H9 (cell line): Measurements from ENCODE around the gene SPA17. TPM values are rescaled to one million over a fixed set of nuclear protein-coding genes. Genes with fewer than 3 reads are reported as not detected.

Experiments used
- DNase-seq: peaks from one replicate; pipeline ENCODE4 v3.0.0-alpha.2; 2017
- H2AFZ ChIP-seq: one replicate; pipeline ENCODE4 v1.6.1; 2013; ENCODE audit warnings: mild to moderate bottlenecking, low read length, control low read depth, moderate library complexity
- H2AK5ac ChIP-seq: 2 replicates; pipeline ENCODE4 v1.6.1; 2013; ENCODE audit warnings: low read length, control low read depth, mixed read lengths; ENCODE audit not compliant: insufficient read length
- H2BK120ac ChIP-seq: one replicate; pipeline ENCODE4 v1.6.1; 2013; ENCODE audit warnings: low read depth, mild to moderate bottlenecking, low read length, control low read depth, inconsistent platforms; ENCODE audit not compliant: poor library complexity, severe bottlenecking
- H2BK12ac ChIP-seq: 2 replicates; pipeline ENCODE4 v1.6.1; 2013; ENCODE audit warnings: low read length, control low read depth, mixed read lengths, low read depth; ENCODE audit not compliant: insufficient read length
- H2BK15ac ChIP-seq: 2 replicates; pipeline ENCODE4 v1.6.1; 2013; ENCODE audit warnings: low read depth, low read length, control low read depth
- H2BK20ac ChIP-seq: one replicate; pipeline ENCODE4 v1.6.1; 2013; ENCODE audit warnings: low read depth, mild to moderate bottlenecking, low read length, control low read depth, inconsistent platforms; ENCODE audit not compliant: poor library complexity, severe bottlenecking
- H2BK5ac ChIP-seq: 2 replicates; pipeline ENCODE4 v1.6.1; 2013; ENCODE audit warnings: low read length, control low read depth, mixed read lengths; ENCODE audit not compliant: insufficient read length
- H3K14ac ChIP-seq: 2 replicates; pipeline ENCODE4 v1.6.1; 2013; ENCODE audit warnings: low read length, control low read depth; ENCODE audit not compliant: insufficient read depth
- H3K18ac ChIP-seq: 2 replicates; pipeline ENCODE4 v1.6.1; 2013; ENCODE audit warnings: low read depth, mild to moderate bottlenecking, mixed read lengths, low read length, control low read depth; ENCODE audit not compliant: insufficient read length
- H3K23ac ChIP-seq: 2 replicates; pipeline ENCODE4 v1.6.1; 2013; ENCODE audit warnings: low read length, control low read depth, mixed read lengths, low read depth; ENCODE audit not compliant: insufficient read length
- H3K23me2 ChIP-seq: 2 replicates; pipeline ENCODE4 v1.6.1; 2013; ENCODE audit warnings: low read depth, mild to moderate bottlenecking, mixed read lengths, low read length, control low read depth; ENCODE audit not compliant: insufficient read length, poor library complexity, severe bottlenecking
- H3K27ac ChIP-seq: 2 replicates; pipeline ENCODE4 v1.5.1; 2013; ENCODE audit warnings: low read length, control low read depth, mixed read lengths, low read depth; ENCODE audit not compliant: insufficient read length
- H3K27me3 ChIP-seq: 2 replicates; pipeline ENCODE4 v1.6.1; 2013; ENCODE audit warnings: low read length, control low read depth, inconsistent platforms; ENCODE audit not compliant: insufficient read depth
- H3K4ac ChIP-seq: 2 replicates; pipeline ENCODE4 v1.6.1; 2013; ENCODE audit warnings: low read depth, mild to moderate bottlenecking, control low read depth, inconsistent platforms, low read length, moderate library complexity
- H3K4me1 ChIP-seq: 2 replicates; pipeline ENCODE4 v1.6.1; 2013; ENCODE audit warnings: low read length, control low read depth, inconsistent platforms; ENCODE audit not compliant: insufficient read depth
- H3K4me2 ChIP-seq: 2 replicates; pipeline ENCODE4 v1.6.1; 2013; ENCODE audit warnings: low read length, control low read depth, mixed read lengths; ENCODE audit not compliant: insufficient read length, insufficient read depth
- H3K56ac ChIP-seq: 2 replicates; pipeline ENCODE4 v1.6.1; 2013; ENCODE audit warnings: low read depth, mild to moderate bottlenecking, mixed read lengths, low read length, control low read depth; ENCODE audit not compliant: insufficient read length
- H3K79me1 ChIP-seq: 2 replicates; pipeline ENCODE4 v1.6.1; 2013; ENCODE audit warnings: low read depth, mild to moderate bottlenecking, moderate library complexity, low read length, control low read depth, inconsistent platforms; ENCODE audit not compliant: insufficient read depth, poor library complexity, severe bottlenecking
- H3K79me2 ChIP-seq: 2 replicates; pipeline ENCODE4 v1.6.1; 2013; ENCODE audit warnings: low read length, control low read depth, inconsistent platforms; ENCODE audit not compliant: insufficient read depth
- H3K9ac ChIP-seq: 2 replicates; pipeline ENCODE4 v1.6.1; 2013; ENCODE audit warnings: low read length, control low read depth, mixed read lengths; ENCODE audit not compliant: insufficient read length; ENCODE audit errors: extremely low read depth
- H3K9me3 ChIP-seq: one replicate; pipeline ENCODE4 v1.6.1; 2013; ENCODE audit warnings: low read depth, low read length, inconsistent platforms; ENCODE audit not compliant: control insufficient read depth
- H3T11ph ChIP-seq: one replicate; pipeline ENCODE4 v1.6.1; 2013; ENCODE audit warnings: mild to moderate bottlenecking, low read length, control low read depth, inconsistent platforms
- H4K20me1 ChIP-seq: one replicate; pipeline ENCODE4 v1.6.1; 2013; ENCODE audit not compliant: control insufficient read depth, insufficient read length, insufficient read depth
- H4K5ac ChIP-seq: 2 replicates; pipeline ENCODE4 v1.6.1; 2013; ENCODE audit warnings: low read depth, mild to moderate bottlenecking, mixed read lengths, low read length, control low read depth; ENCODE audit not compliant: insufficient read length
- H4K8ac ChIP-seq: replicated peaks from 2 replicates; pipeline ENCODE4 v1.6.1; 2013; ENCODE audit warnings: low read length, control low read depth, mixed read lengths, low read depth; ENCODE audit not compliant: insufficient read length
- H4K91ac ChIP-seq: 2 replicates; pipeline ENCODE4 v1.6.1; 2013; ENCODE audit warnings: low read depth, mild to moderate bottlenecking, moderate library complexity, mixed read lengths, low read length, control low read depth; ENCODE audit not compliant: insufficient read length
- H3K27ac Mint-ChIP-seq, 3 experiments: 2 replicates in 2 of 3; 3 replicates in 1 of 3; pipeline ENCODE4 v1.8.0; 2020 to 2021; ENCODE audit warnings: mixed read lengths in 3 of 3, mild to moderate bottlenecking in 1 of 3, moderate library complexity in 1 of 3
- H3K27me3 Mint-ChIP-seq: 2 replicates; pipeline ENCODE4 v1.8.0; 2021; ENCODE audit warnings: low read depth, mild to moderate bottlenecking, moderate library complexity, mixed read lengths
- H3K36me3 Mint-ChIP-seq, 3 experiments: 2 replicates in 2 of 3; 3 replicates in 1 of 3; pipeline ENCODE4 v1.8.0; 2020 to 2021; ENCODE audit warnings: low read depth in 3 of 3, mixed read lengths in 3 of 3; ENCODE audit not compliant: insufficient read depth in 1 of 3
- H3K4me1 Mint-ChIP-seq, 2 experiments: 2 replicates each; pipeline ENCODE4 v1.8.0; 2020; ENCODE audit warnings: mixed read lengths in 2 of 2
- H3K4me3 Mint-ChIP-seq, 2 experiments: 2 replicates in 1 of 2; 3 replicates in 1 of 2; pipeline ENCODE4 v1.8.0; 2020 to 2021; ENCODE audit warnings: mild to moderate bottlenecking in 2 of 2, mixed read lengths in 2 of 2, moderate library complexity in 1 of 2
- H3K9me3 Mint-ChIP-seq, 2 experiments: 2 replicates in 1 of 2; 3 replicates in 1 of 2; pipeline ENCODE4 v1.8.0; 2020; ENCODE audit warnings: mild to moderate bottlenecking in 2 of 2, mixed read lengths in 2 of 2, moderate library complexity in 1 of 2
- WGBS: extraction: QIAGEN DNeasy Blood & Tissue Kit; methylation state at CpG from one replicate; pipeline ENCODE4 v1.1.7; 2013; ENCODE audit warnings: missing lambda C conversion rate, low lambda C conversion rate, mixed read lengths; ENCODE audit not compliant: insufficient read length; ENCODE audit errors: extremely low coverage; 5-methylcytosine and 5-hydroxymethylcytosine counted together
- total RNA-seq: library from RNA; stranded (reverse); gene quantifications from 2 replicates; pipeline ENCODE4 v1.2.1, GENCODE V29; 2021
- TF ChIP-seq, protein P1 (sequence below): fragments of 200-600 bp; sonication (generic); conservative IDR thresholded peaks from 3 replicates; pipeline ENCODE4 v1.8.0; 2021; ENCODE audit warnings: antibody characterized with exemption, mild to moderate bottlenecking

The SPA17 gene
- total RNA-seq, 1 experiment from 2014 or later: 6.9 TPM

- H3K27ac ChIP-seq: no peak overlapping the region
- H4K91ac ChIP-seq: no peak overlapping the region
- Mint-ChIP-seq H3K36me3 (peaks cover 0 to 16% (median 4%) of the 10 kb centered on the region in 3 experiments; a peak in 3 of 7 replicates), H3K9me3 (peaks cover 0 to 3% of the 10 kb centered on the region in 2 experiments; a peak in 1 of 5 replicates), H3K27ac (no peak overlapping the region), H3K4me3 (no peak overlapping the region; a peak in 1 of 5 replicates), H3K27me3 (peaks cover 2% of the 10 kb centered on the region; the same call in 1 of the 2 replicates), H3K4me1 (peaks cover 5% of the 10 kb centered on the region in 2 experiments)
- H3T11ph ChIP-seq: no peak overlapping the region
- no peaks in the 10 kb centered on the region; the same call in 1 of the 2 replicates for H3K4me1 ChIP-seq
- no peak overlapping the region for H2AK5ac ChIP-seq
- no peak overlapping the region for H2BK120ac ChIP-seq
- H3K79me1 ChIP-seq: no peaks in the 10 kb centered on the region
- no peak overlapping the region for H2BK5ac ChIP-seq
- no peak overlapping the region for H3K4ac ChIP-seq
- no peak overlapping the region for H3K14ac ChIP-seq
- no peak overlapping the region for H3K9ac ChIP-seq
- H4K20me1 ChIP-seq: no peaks in the 10 kb centered on the region
- H3K56ac ChIP-seq: no peak overlapping the region
- H4K5ac ChIP-seq: no peak overlapping the region
- H2BK12ac ChIP-seq: no peak overlapping the region
- peak overlapping the region; percentile 40 for H3K4me2 ChIP-seq
- H2AFZ ChIP-seq: no peak overlapping the region
- no peak overlapping the region for H3K18ac ChIP-seq
- no peaks in the 10 kb centered on the region for H3K79me2 ChIP-seq
- H3K23me2 ChIP-seq: no peaks in the 10 kb centered on the region
- no CpG with 5 or more reads among the region's 3 CpGs for WGBS
- no peak for DNase-seq
- peaks cover 3% of the 10 kb centered on the region; the same call in 1 of the 2 replicates for H3K27me3 ChIP-seq
- no peak overlapping the region for H3K23ac ChIP-seq
- no peak overlapping the region for H4K8ac ChIP-seq
- TF ChIP-seq, protein P1, sequence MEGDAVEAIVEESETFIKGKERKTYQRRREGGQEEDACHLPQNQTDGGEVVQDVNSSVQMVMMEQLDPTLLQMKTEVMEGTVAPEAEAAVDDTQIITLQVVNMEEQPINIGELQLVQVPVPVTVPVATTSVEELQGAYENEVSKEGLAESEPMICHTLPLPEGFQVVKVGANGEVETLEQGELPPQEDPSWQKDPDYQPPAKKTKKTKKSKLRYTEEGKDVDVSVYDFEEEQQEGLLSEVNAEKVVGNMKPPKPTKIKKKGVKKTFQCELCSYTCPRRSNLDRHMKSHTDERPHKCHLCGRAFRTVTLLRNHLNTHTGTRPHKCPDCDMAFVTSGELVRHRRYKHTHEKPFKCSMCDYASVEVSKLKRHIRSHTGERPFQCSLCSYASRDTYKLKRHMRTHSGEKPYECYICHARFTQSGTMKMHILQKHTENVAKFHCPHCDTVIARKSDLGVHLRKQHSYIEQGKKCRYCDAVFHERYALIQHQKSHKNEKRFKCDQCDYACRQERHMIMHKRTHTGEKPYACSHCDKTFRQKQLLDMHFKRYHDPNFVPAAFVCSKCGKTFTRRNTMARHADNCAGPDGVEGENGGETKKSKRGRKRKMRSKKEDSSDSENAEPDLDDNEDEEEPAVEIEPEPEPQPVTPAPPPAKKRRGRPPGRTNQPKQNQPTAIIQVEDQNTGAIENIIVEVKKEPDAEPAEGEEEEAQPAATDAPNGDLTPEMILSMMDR: no peak
- H2BK15ac ChIP-seq: no peak overlapping the region
- H2BK20ac ChIP-seq: no peak overlapping the region
- H3K9me3 ChIP-seq: no peaks in the 10 kb centered on the region
These were observed 29.9 kb upstream of the SPA17 start for GRCh38 chr11:124643605-124644425.
